ENCODE data around the gene ZDHHC8. TPM values are rescaled to one million over a fixed set of nuclear protein-coding genes. Genes with fewer than 3 reads are reported as not detected.

Gene ZDHHC8
- total RNA-seq, 1 donor from 2014 or later, result 42.4 TPM

DNA sequence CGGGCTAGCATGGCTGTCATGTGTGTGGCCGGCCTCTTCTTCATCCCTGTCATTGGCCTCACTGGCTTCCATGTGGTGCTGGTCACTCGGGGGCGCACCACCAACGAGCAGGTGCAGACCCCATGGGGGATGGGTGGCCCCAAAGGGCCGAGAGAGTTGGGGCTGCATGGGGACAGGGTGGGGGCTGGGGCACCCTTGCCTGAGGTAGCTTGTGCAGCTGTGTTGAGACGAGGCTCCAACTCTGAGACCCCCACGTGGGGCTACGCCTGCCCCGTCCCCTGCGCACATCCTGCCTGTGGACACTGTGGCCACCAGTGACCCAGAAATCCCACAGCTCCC, 8.5 kb downstream of the ZDHHC8 start:
- H3K4me1 ChIP-seq, result peaks cover 39% of the 10 kb centered on the region
- no peaks in the 10 kb centered on the region for H3K27me3 ChIP-seq (ENCODE audit: low read depth)
- TF ChIP-seq, protein P1, sequence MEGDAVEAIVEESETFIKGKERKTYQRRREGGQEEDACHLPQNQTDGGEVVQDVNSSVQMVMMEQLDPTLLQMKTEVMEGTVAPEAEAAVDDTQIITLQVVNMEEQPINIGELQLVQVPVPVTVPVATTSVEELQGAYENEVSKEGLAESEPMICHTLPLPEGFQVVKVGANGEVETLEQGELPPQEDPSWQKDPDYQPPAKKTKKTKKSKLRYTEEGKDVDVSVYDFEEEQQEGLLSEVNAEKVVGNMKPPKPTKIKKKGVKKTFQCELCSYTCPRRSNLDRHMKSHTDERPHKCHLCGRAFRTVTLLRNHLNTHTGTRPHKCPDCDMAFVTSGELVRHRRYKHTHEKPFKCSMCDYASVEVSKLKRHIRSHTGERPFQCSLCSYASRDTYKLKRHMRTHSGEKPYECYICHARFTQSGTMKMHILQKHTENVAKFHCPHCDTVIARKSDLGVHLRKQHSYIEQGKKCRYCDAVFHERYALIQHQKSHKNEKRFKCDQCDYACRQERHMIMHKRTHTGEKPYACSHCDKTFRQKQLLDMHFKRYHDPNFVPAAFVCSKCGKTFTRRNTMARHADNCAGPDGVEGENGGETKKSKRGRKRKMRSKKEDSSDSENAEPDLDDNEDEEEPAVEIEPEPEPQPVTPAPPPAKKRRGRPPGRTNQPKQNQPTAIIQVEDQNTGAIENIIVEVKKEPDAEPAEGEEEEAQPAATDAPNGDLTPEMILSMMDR (IDR thresholded peaks at IDR 0.05; ENCODE audit: borderline replicate concordance), result no peak
- H3K9me3 ChIP-seq (replicated peaks), result no peaks in the 10 kb centered on the region
- H3K36me3 ChIP-seq, result peaks cover 34% of the 10 kb centered on the region
- no peak for DNase-seq
- no peak overlapping the region for H3K4me3 ChIP-seq
- no peak overlapping the region for H3K27ac ChIP-seq (replicated peaks)
- intact Hi-C loops (cut with micrococcal nuclease), result no loop called here

DNA sequence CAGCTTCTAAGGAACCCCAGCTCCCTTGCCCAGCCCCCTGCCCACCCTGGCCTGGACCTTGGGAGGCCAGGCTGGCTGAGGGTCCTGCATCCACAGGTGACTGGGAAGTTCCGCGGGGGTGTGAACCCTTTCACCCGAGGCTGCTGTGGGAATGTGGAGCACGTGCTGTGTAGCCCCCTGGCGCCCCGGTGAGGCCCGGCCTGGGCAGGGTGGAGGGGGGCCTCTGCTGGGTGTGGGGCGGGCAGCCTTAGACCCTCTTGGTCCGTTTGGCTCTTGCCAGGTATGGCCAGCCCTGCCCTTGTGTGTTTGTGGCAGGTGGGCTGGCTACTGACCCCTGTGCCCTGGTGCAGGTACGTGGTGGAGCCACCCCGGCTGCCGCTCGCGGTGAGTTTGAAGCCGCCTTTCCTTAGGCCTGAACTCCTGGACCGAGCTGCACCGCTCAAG, 8.9 kb downstream of the ZDHHC8 start:
- no peak overlapping the region for H3K27ac ChIP-seq (replicated peaks)
- peaks cover 34% of the 10 kb centered on the region for H3K4me1 ChIP-seq
- H3K36me3 ChIP-seq, result peaks cover 38% of the 10 kb centered on the region
- intact Hi-C loops (cut with micrococcal nuclease), result no loop called here
- DNase-seq, result no peak
- TF ChIP-seq, protein P1 (IDR thresholded peaks at IDR 0.05; ENCODE audit: borderline replicate concordance), result no peak
- no peaks in the 10 kb centered on the region for H3K9me3 ChIP-seq (replicated peaks)
- no peaks in the 10 kb centered on the region for H3K27me3 ChIP-seq (ENCODE audit: low read depth)
- no peak overlapping the region for H3K4me3 ChIP-seq

DNA sequence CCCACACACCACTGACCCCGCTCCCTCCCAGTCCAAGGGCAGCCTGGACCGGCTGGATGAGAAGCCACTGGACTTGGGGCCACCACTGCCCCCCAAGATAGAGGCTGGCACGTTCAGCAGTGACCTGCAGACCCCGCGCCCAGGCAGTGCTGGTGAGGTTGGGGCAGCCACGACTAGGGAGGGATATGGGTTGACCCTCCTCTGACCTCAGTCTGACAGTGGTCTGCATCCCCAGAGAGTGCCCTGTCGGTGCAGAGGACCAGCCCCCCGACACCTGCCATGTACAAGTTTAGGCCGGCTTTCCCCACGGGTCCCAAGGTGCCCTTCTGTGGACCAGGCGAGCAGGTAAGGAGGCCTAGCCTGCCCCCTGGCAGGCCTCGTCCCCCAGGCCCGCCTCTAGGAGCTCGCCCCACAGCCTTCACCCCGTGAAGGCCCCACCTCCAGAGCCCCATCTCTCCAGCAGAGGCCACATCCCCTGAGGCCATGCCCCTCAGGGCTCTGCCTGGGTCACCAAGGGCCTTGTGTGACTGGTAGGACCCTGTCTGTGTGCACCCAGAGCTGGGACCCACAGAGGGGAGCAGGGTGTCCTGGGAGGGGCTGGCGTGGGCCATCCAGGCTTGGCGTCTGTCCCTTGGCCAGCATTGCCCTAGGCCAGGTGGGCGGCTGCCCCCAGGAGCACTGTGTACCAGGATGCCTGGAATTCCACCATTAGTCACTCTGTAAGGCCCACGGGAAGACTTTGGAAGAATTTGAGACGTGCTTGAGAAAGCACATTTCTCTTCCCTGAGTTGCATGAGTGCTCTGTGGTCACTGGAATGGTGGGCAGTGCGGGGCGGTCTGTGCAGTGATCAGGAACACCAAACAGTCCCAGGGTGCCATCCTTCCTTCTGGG, 9.8 kb downstream of the ZDHHC8 start:
- TF ChIP-seq, protein P1 (IDR thresholded peaks at IDR 0.05; ENCODE audit: borderline replicate concordance), result no peak
- intact Hi-C loops (cut with micrococcal nuclease), result no loop called here
- Histone ChIP-seq H3K36me3 (peaks cover 42% of the 10 kb centered on the region), H3K27me3 (ENCODE audit: low read depth) (no peaks in the 10 kb centered on the region), H3K4me3 (no peak overlapping the region), H3K9me3 (replicated peaks) (no peaks in the 10 kb centered on the region), H3K27ac (replicated peaks) (no peak overlapping the region), H3K4me1 (peaks cover 25% of the 10 kb centered on the region)
- DNase-seq, result no peak

DNA sequence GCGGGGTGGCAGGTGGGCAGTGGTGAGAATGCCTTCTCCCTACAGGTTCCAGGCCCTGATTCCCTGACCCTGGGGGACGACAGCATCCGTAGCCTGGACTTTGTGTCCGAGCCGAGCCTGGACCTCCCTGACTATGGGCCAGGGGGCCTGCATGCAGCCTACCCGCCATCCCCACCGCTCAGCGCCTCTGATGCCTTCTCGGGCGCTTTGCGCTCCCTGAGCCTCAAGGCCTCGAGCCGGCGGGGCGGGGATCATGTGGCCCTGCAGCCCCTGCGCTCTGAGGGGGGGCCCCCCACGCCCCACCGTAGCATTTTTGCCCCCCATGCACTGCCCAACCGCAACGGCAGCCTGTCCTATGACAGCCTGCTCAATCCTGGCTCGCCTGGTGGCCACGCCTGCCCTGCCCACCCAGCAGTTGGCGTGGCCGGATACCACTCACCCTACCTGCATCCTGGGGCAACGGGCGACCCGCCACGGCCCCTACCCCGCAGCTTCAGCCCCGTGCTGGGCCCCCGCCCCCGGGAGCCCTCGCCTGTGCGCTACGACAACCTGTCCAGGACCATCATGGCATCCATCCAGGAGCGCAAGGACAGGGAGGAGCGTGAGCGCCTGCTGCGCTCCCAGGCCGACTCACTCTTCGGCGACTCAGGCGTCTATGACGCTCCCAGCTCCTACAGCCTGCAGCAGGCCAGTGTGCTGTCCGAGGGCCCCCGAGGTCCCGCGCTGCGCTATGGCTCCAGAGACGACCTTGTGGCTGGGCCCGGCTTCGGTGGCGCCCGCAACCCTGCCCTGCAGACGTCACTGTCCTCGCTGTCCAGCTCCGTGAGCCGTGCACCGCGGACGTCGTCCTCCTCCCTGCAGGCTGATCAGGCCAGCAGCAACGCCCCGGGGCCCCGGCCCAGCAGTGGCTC, 11.4 kb downstream of the ZDHHC8 start:
- Histone ChIP-seq H3K9me3 (replicated peaks) (no peaks in the 10 kb centered on the region), H3K4me1 (peaks cover 10% of the 10 kb centered on the region), H3K4me3 (no peak overlapping the region), H3K27ac (replicated peaks) (no peak overlapping the region), H3K36me3 (peaks cover 42% of the 10 kb centered on the region), H3K27me3 (ENCODE audit: low read depth) (no peaks in the 10 kb centered on the region)
- TF ChIP-seq, protein P1 (IDR thresholded peaks at IDR 0.05; ENCODE audit: borderline replicate concordance), result no peak
- intact Hi-C loops (cut with micrococcal nuclease), result no loop called here
- DNase-seq, result no peak

DNA sequence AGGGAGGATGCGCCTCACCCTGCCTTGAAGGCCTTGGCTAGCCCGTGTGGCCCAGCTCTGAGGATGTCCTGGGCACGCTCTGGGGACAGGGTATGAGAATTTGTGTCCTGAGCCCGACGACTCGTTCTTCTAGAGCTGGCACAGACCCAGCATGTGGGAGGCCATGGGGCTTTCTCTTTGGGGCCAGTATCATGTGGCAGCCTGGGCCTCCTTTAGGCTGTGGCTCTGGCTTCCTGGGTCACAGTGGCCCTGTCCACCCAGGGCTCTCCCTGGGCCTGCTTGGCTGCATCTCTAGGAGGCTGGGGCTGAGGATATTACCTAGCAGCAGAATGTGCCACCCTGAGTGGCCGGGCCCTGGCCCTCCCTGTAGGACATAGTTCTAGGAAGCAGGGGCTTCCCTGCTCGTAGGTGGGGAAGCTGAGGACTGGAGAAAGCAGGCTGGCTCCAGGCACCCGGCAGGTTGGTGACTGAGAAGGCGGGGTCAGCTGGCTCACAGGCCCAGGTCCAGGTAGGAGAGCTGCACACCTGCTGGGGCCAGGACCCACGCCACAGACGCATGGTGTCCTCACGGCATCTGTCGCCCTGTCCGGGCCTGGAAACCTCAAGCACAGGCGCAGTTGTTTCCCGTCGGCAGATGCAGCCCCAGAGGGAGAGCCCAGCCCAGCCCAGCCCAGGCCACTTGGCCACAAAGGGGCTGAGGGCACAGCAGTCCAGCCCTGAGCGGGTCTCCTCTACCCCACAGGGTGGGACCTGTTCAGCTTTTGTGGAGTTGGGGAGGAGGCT, 12.5 kb downstream of the ZDHHC8 start:
- H3K36me3 ChIP-seq, result peaks cover 42% of the 10 kb centered on the region
- no peak overlapping the region for H3K4me3 ChIP-seq
- TF ChIP-seq, protein P1 (IDR thresholded peaks at IDR 0.05; ENCODE audit: borderline replicate concordance), result no peak
- no peaks in the 10 kb centered on the region for H3K9me3 ChIP-seq (replicated peaks)
- intact Hi-C loops (cut with micrococcal nuclease), result no loop called here
- no peak overlapping the region for H3K27ac ChIP-seq (replicated peaks)
- DNase-seq, result no peak
- H3K27me3 ChIP-seq (ENCODE audit: low read depth), result no peaks in the 10 kb centered on the region
- no peaks in the 10 kb centered on the region for H3K4me1 ChIP-seq

Data from left ventricle myocardium inferior (tissue), 1 donor.